ENCODE measurements around the gene CHRDL2. TPM values are rescaled to one million over a fixed set of nuclear protein-coding genes. Genes with fewer than 3 reads are reported as not detected.

CHRDL2 gene
- total and polyA plus RNA-seq, 2 of the 4 experiments (the other 2 are of a cell fraction): 0.80 TPM; not detected in 1

- H3K56ac ChIP-seq (ENCODE audit: extremely low read depth, insufficient read depth, low read length): no peak overlapping the region
- H2BK15ac ChIP-seq (ENCODE audit: low read depth, low read length): no peak overlapping the region
- 0 out of 2 replicates have a peak overlapping the region, but pooled peaks have one; percentile 28 for H3K18ac ChIP-seq (ENCODE audit: low read depth, low read length)
- intact Hi-C loops (cut with micrococcal nuclease): no loop called here
- peak overlapping the region; percentile 25; the same call in 1 of the 2 replicates for H2BK120ac ChIP-seq (ENCODE audit: low read depth, low read length)
- 0 out of 2 replicates have a peak overlapping the region, but pooled peaks have one; percentile 13 for H3K4ac ChIP-seq (ENCODE audit: low read depth, low read length)
- H3K14ac ChIP-seq (replicated peaks; ENCODE audit: low read depth, low read length): no peak overlapping the region
- dilution Hi-C loops (cut with HindIII; ENCODE audit: low sequenced_read_pairs, unreplicated experiment): no loop called here
- H2AK9ac ChIP-seq (replicated peaks; ENCODE audit: low read depth, low read length, poor library complexity): no peak overlapping the region
- WGBS, 2 experiments (ENCODE audit: extremely low coverage in 2 of 2, insufficient read length in 1 of 2): 80% methylated on average over 2 of the region's 8 CpGs; no CpG with 5 or more reads in 1 of the 2 experiments
- in situ Hi-C loops (cut with MboI; ENCODE audit: low sequenced_read_pairs): no loop called here
- peak overlapping the region; percentile 17; the same call in 1 of the 2 replicates for H4K91ac ChIP-seq (ENCODE audit: insufficient read depth, low read depth, low read length)
- no peak overlapping the region for H3K4me3 ChIP-seq (ENCODE audit: insufficient read depth, low read depth, low read length)
- H3K27ac ChIP-seq (ENCODE audit: insufficient read depth, low read length): no peak overlapping the region
- H3K9me3 ChIP-seq (ENCODE audit: control insufficient read depth, insufficient read depth, low read length): no peaks in the 10 kb centered on the region
- ATAC-seq (ENCODE audit: low read depth): no peak
- H4K5ac ChIP-seq (ENCODE audit: low read depth, low read length): peak overlapping the region; percentile 3; the same call in 1 of the 2 replicates
- H3K9ac ChIP-seq (ENCODE audit: low read depth, low read length): no peak overlapping the region
- peaks cover 12% of the 10 kb centered on the region for H3K9me1 ChIP-seq (ENCODE audit: insufficient read depth, low read length)
- H3K4me1 ChIP-seq (ENCODE audit: control insufficient read depth, insufficient read depth, low read length): peaks cover 11% of the 10 kb centered on the region
- H3K27me3 ChIP-seq (ENCODE audit: control insufficient read depth, insufficient read depth, low read length): no peaks in the 10 kb centered on the region
- DNase-seq: no peak
- peak overlapping the region; percentile 28; the same call in 1 of the 2 replicates for H2BK20ac ChIP-seq (ENCODE audit: low read depth, low read length)
- no peaks in the 10 kb centered on the region for H3K36me3 ChIP-seq (ENCODE audit: control insufficient read depth, insufficient read depth, low read length)
- H2AK5ac ChIP-seq (ENCODE audit: low read depth, low read length): peak overlapping the region; percentile 75
- H2AFZ ChIP-seq (replicated peaks; ENCODE audit: low read length, poor library complexity): no peak overlapping the region
- no TSS peak for BruUV-seq (replicated peaks)
- no peaks in the 10 kb centered on the region for H4K20me1 ChIP-seq (ENCODE audit: insufficient read depth, low read length)
- no peak overlapping the region for H4K8ac ChIP-seq (ENCODE audit: low read depth in 2 of 2, low read length in 2 of 2)
- no peak for TF ChIP-seq POLR2A (IDR thresholded peaks at IDR 0.05; ENCODE audit: low read depth, low read length)
- no peak for TF ChIP-seq NFE2L2 (IDR thresholded peaks at IDR 0.05; ENCODE audit: low read depth, low read length)
- TF ChIP-seq CTCF (conservative IDR thresholded peaks at IDR 0.05; ENCODE audit: low read depth, low read length): peak; percentile 22; the same call in 1 of the 2 replicates
- TF ChIP-seq CHD1 (IDR thresholded peaks at IDR 0.05; ENCODE audit: low read depth, low read length): no peak
- no peak for TF ChIP-seq USF2 (IDR thresholded peaks at IDR 0.05; ENCODE audit: low read depth, low read length)
- TF ChIP-seq MXI1 (IDR thresholded peaks at IDR 0.05; ENCODE audit: borderline replicate concordance, low read depth, low read length): no peak
- H3K4me2 ChIP-seq (ENCODE audit: low read depth, low read length): no peak overlapping the region
- CTCF ChIA-PET: interaction anchor here (0.6 to 7.0 kb wide), 12 partner anchors 15 to 429 kb away, joined by 3 to 66 read pairs (median 4); no protein-coding TSS in a partner anchor
- H3K79me1 ChIP-seq (ENCODE audit: low read depth in 1 of 2, low read length in 2 of 2): no peaks in the 10 kb centered on the region
- no peak overlapping the region for H3K23ac ChIP-seq (ENCODE audit: low read depth, low read length)
- POLR2A ChIA-PET (ENCODE audit: unreplicated experiment): no interaction called here
- H2BK5ac ChIP-seq (ENCODE audit: low read depth, low read length, poor library complexity, severe bottlenecking): peak overlapping the region; percentile 31
These were observed 29.9 kb downstream of the CHRDL2 start for GRCh38 chr11:74701351-74701750.
